ENCODE measurements around the gene PDCD1. TPM values are rescaled to one million over a fixed set of nuclear protein-coding genes. Genes with fewer than 3 reads are reported as not detected.

PDCD1 gene
- total and polyA plus RNA-seq, 7 donors = 0.14 to 3.2 (median 0.67) TPM; not detected in 3

DNA sequence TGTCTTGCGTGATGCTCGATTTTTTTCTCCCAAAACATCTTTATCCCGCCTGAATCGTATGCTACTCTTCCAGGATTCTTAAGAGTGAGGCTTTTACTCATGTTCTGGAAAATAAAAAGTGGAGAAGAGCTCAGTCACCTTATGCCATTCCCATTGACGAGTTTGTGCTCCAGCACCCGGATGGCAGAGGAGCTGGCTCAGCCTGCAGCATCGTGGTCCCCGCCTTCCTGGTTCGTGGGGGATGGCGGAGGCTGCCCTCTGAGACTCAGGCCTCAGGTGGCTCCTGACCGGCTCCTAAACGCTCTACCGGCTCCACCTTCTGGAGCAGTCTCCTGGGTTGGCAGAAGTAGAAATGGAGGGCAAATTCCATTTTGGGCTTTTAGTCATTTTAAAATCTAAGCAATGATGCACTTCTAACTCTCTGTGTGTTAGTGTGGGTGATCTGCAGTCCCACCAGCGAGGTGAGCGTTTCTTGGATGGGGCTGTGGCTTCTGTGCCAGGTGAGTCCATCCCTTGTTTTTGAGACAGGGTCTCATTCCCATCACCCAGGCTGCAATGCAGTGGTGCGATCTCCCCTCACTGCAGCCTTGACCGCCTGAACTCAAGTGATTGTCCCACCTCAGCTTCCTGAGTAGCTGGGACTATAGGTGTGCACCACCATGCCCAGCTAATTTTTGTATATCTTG, 38.7 kb upstream of the PDCD1 start:
- H3K9me3 ChIP-seq = no peaks in the 10 kb centered on the region
- H3K27me3 ChIP-seq = peaks cover 0 to 10% (median 0%) of the 10 kb centered on the region in 3 donors
- no peaks in the 10 kb centered on the region for H3K36me3 ChIP-seq
- no peak overlapping the region for H3K27ac ChIP-seq
- no peak for DNase-seq
- TF ChIP-seq POLR2AphosphoS5 (IDR thresholded peaks at IDR 0.05) (no peak), CTCF (IDR thresholded peaks at IDR 0.05) (no peak), POLR2A (IDR thresholded peaks at IDR 0.05) (no peak), EP300 (IDR thresholded peaks at IDR 0.05) (no peak)
- 84 to 91% methylated on average over 17 of the region's 17 CpGs for WGBS, 2 donors
- no peak overlapping the region for H3K4me3 ChIP-seq
- H3K4me1 ChIP-seq = peaks cover 0 to 13% (median 8%) of the 10 kb centered on the region in 4 donors
- intact Hi-C loops (cut with DNase I) = no loop called here

DNA sequence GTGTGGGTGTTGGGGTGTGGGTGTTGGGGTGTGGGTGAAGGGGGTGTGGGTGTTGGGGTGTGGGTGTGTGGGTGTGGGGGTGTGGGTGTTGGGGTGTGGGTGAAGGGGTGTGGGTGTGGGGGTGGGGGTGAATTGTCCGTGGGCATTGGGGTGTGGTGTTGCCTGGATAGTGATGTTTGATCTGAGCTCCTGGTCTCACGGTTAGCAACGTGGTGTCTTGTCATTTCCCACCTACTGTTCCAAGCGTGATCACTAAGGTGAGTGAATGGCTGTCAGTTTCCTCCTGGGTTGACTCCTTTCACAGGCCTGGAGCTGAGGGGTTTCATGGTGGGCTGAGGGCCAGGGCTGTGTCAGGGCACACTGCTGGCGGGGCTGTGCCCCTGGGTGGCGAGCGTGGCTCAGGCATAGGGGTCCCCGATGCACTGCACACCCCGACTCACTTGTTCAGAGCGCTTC, 38.1 kb upstream of the PDCD1 start:
- WGBS, 2 donors = 81 to 89% methylated on average over 10 of the region's 10 CpGs
- Histone ChIP-seq H3K4me3 (no peak overlapping the region), H3K9me3 (no peaks in the 10 kb centered on the region), H3K36me3 (no peaks in the 10 kb centered on the region), H3K27ac (no peak overlapping the region), H3K27me3 (peaks cover 0 to 10% (median 0%) of the 10 kb centered on the region in 3 donors), H3K4me1 (peaks cover 0 to 12% (median 7%) of the 10 kb centered on the region in 4 donors)
- intact Hi-C loops (cut with DNase I) = no loop called here
- TF ChIP-seq POLR2AphosphoS5 (IDR thresholded peaks at IDR 0.05) = no peak
- no peak for TF ChIP-seq EP300 (IDR thresholded peaks at IDR 0.05)
- TF ChIP-seq CTCF (IDR thresholded peaks at IDR 0.05) = no peak
- TF ChIP-seq POLR2A (IDR thresholded peaks at IDR 0.05) = no peak
- no peak for DNase-seq

DNA sequence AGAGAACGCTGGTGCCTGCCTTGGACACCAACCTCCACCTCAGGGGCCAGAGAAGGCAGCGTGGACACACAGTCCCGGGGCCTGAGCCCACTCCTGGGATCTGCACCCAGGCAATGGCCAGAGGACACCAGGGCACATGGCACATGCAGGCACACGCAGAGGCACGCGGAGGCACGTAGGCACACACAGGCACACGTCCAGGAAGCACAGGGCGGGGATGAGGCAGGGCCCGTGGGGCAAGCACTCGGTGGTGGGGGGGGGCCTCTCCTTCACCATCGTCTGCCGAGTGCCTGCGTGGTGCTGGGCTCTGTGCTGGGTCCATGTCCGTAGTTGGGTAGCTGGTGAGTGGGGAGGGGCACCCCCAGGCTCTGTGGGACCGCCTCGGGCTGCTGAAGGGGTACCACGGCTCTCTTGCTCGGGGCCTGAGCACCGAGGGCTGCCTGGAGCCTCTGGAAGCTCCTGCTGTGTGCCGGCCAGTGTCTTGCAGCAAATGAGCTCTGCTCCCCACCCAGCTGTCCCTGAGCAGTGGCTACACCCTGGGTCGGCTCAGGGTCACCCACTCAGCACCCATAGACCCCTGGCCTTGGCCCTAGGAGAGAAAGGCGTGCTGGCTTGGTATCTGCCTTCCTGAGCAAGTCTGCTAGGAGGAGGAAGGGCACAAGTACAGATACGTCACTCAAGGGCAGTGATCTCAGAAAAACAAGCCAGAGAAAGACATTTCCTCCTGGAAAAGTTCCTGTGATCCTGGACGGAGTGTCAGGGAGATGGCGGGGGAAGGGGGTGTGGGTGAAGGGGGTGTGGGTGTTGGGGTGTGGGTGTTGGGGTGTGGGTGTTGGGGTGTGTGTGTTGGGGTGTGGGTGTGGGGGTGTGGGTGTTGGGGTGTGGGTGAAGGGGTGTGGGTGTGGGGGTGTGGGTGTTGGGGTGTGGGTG, 37.3 kb upstream of the PDCD1 start:
- no peak overlapping the region for H3K4me3 ChIP-seq
- H3K4me1 ChIP-seq = peaks cover 0 to 7% (median 5%) of the 10 kb centered on the region in 4 donors
- no peaks in the 10 kb centered on the region for H3K9me3 ChIP-seq
- intact Hi-C loops (cut with DNase I) = no loop called here
- no peaks in the 10 kb centered on the region for H3K36me3 ChIP-seq
- WGBS, 2 donors = 47 to 78% methylated on average over 26 of the region's 26 CpGs
- no peak for DNase-seq
- peak overlapping the region in 2 of 4 donors; percentile 7 to 53 for H3K27ac ChIP-seq
- no peak for TF ChIP-seq POLR2AphosphoS5 (IDR thresholded peaks at IDR 0.05)
- peaks cover 0 to 8% (median 0%) of the 10 kb centered on the region in 3 donors for H3K27me3 ChIP-seq

- H3K27me3 ChIP-seq = peaks cover 0 to 2% (median 0%) of the 10 kb centered on the region in 3 donors
- H3K9me3 ChIP-seq = no peaks in the 10 kb centered on the region
- H3K4me3 ChIP-seq = no peak overlapping the region
- H3K4me1 ChIP-seq = peaks cover 0 to 7% (median 5%) of the 10 kb centered on the region in 4 donors
- intact Hi-C loops (cut with DNase I) = no loop called here
- 93 to 95% methylated on average over 11 of the region's 11 CpGs for WGBS, 2 donors
- no peak for DNase-seq
- no peak for TF ChIP-seq EP300 (IDR thresholded peaks at IDR 0.05)
- no peak for TF ChIP-seq POLR2A (IDR thresholded peaks at IDR 0.05)
- no peak for TF ChIP-seq CTCF (IDR thresholded peaks at IDR 0.05)
- no peak for TF ChIP-seq POLR2AphosphoS5 (IDR thresholded peaks at IDR 0.05)
- no peaks in the 10 kb centered on the region for H3K36me3 ChIP-seq
- H3K27ac ChIP-seq = no peak overlapping the region
Observed at GRCh38 chr2:241895427-241895711, 36.7 kb upstream of the PDCD1 start.

All from sigmoid colon (tissue), 7 donors.